DMS114 treated with DMSO at 0.1 percent for 48 hours (cell line): ENCODE data around the gene CACNB2.
"Not testable (repeated sequence)": the region's sequence is repeated elsewhere in the genome, so short reads cannot be mapped to it uniquely, and the experiment has no call there.

Experiments used
- DNase-seq: peaks from one replicate; lab custom pipeline; 2025; ENCODE audit not compliant: unreplicated experiment; lab: John Stamatoyannopoulos, UW

Gene CACNB2

GRCh38 chr10:18144928-18145327 is 4.7 kb downstream of the CACNB2 start:
- no peak for DNase-seq

GRCh38 chr10:18145652-18146051 is 5.4 kb downstream of the CACNB2 start:
- DNase-seq, result no peak

- no peak for DNase-seq
These were observed 9.1 kb downstream of the CACNB2 start for GRCh38 chr10:18149196-18149800.

- no peak for DNase-seq
These were observed 11.2 kb downstream of the CACNB2 start for GRCh38 chr10:18151356-18151890.

GRCh38 chr10:18153381-18153780 is 13.2 kb downstream of the CACNB2 start:
- not testable (repeated sequence) for DNase-seq

DNA sequence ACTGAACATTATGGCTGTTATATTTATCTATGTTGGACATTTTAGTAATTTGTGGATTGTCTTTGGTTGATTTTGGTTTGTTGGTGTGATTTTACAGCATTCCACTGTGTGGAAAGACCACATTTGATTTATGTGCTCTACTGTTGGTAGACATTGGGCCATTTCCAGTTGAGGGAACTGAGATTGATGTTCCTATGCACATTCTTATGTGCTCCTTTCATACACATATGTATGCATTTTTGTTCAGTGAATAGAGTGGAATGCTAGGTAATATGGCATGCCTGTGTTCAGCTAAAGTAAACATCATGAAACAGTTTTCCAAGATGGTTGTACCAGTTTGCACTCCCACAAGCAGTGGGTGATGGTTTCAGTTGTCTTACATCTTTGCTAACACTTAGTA is 15.1 kb downstream of the CACNB2 start:
- DNase-seq, result no peak

DNA sequence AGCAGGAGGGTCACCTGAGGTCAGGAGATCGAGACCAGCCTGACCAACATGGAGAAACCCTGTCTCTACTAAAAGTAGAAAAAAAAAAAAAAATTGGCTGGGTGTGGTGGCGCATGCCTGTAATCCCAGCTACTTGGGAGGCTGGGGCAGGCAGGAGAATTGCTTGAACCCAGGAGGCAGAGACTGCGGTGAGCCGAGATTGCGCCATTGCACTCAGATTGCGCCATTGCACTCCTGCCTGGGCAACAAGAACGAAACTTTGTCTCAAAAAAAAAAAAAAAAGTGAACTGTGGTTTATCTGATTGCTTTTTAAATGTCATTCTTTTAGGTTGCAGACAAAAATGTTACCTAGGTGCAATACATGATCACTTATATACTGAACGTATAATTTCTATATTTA is 16.6 kb downstream of the CACNB2 start:
- DNase-seq, result not testable (repeated sequence)

DNA sequence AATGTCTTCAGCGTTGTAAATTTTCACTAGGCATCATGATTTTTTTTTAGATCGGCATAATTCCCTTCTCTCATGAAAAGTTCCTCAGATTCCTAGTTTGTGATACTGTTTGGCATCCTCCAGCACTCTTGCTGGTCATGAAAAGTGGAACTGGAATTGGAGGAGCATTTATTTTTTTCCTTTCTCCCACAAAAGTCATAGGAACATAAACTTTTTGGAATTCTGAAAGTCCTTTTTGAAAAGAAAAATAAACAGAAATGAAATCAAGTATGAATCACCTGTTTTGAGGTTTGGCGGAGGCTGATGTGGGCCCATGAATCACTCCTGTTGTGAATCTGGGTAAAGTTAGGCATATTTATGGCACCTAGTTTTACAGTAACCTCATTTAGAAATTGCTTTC is 17.7 kb downstream of the CACNB2 start:
- DNase-seq, result no peak

- DNase-seq, result no peak
These were observed 18.6 kb downstream of the CACNB2 start for GRCh38 chr10:18158773-18159265.

DNA sequence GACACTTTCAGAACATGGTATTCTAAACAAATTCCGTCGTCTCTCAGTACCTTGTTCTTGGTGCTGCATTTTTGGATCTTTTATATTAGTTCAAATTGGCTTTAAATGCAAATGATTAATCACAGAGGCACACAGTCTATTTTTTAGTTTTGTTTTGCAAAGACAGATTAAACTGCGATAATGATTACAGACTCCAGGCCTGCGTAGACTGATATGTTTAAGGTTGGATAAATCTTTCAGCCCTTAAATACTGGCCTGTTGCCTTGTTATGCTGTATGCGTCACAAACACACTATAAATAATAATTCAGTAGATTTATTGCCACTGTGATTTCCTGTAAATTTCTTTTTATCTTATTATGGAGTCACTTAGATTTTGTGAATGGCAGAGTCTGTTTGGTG is 19.3 kb downstream of the CACNB2 start:
- DNase-seq, result no peak

DNA sequence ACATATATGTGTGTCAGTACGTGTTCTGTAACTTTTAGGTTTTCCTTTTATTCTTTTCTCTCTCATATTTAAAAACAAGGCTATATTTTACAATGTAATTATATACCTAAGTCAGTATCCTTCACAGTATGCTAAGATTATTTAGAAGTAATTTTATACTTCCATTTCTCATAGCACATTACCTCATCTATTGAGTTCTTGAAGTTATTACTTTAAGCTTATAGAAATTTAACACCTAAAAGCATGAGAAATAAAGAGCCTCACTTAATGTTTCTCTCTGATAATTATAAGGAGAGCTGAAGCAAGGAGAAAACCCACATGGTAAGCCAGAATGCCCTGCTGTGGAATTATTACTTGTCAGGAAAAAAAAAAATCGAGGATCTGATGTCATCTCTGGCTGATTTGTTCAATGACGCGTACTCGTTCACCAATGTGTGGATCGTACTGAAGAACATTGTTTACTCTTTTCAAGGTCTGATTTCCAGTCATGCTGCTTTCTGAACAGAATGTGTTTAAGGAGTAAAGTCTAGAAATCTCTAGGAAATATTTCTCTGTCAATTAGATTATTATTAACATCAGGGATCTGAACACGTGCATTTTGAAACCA is 21.9 kb downstream of the CACNB2 start:
- DNase-seq, result no peak

GRCh38 chr10:18164093-18164492 is 23.9 kb downstream of the CACNB2 start:
- DNase-seq, result no peak

DNA sequence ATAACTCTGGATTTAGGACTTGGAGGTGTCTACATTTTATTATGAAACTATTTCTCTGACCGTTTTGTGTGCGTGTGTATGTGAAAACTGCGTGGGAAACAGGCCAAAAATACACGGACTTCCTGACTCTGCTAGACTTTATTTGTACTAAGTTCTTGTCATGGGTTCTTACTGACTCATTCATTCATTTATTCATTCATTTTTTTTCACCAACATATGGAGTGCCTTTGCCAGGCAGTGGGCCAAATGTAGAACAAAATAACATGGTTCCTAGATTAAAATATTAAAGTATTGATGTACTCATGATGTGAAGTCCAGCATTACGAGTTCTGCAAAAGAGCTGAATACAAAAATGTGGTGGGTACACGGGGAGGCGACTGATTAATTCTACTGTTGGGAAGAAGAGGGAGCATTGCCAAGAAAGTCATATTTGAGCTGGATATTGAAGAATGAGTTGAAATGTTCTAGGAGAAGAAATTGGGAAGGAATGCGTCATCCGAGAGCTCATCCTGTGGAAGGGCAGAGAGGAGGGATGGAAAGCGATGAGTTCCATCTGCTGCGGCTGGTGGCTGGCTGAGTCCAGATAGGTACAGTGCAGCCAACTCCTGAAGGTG is 24.6 kb downstream of the CACNB2 start:
- no peak for DNase-seq

- no peak for DNase-seq
These were observed 38.7 kb downstream of the CACNB2 start for GRCh38 chr10:18178854-18179483.

GRCh38 chr10:18179891-18180290 is 39.7 kb downstream of the CACNB2 start:
- DNase-seq, result no peak

GRCh38 chr10:18181382-18181781 is 41.2 kb downstream of the CACNB2 start:
- DNase-seq, result not testable (repeated sequence)

DNA sequence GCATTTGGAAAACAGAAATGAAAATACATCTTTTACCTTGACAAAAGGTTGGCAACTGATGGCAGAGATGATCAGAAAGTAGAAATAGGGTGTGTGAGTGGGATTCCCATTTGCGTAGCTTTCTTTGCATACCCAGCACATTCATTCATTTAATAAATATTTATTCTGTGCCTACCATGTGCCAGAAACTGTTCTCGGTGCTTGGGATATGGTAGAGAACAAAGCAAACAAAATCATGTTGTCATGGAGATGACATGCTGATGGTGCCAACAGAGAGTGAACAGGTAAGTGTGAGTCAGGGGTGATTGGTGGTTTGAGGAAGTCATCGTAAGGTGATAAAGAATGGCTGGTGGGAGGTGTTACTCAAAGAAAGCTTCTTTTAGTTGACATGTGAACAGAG is 45.4 kb downstream of the CACNB2 start:
- no peak for DNase-seq

GRCh38 chr10:18190840-18191239 is 50.6 kb downstream of the CACNB2 start:
- no peak for DNase-seq

DNA sequence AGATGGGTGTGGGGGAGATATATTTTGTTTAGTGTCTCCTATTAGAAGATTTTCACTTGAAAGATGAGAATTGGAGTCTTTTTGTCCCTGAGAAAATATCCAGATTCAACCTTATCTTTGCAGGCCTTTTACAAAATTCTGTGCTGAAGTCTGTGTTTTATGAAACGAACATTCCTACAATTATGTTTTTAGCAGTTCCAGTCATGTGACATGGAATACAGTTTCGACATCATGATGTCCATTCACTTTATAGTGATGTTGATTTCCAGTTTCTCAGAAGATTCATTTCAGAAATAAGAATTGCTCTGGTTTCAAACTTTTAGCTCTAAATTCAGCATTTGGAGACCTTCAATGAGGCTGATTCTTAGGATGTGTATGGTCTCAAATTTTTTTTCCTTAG is 54.4 kb downstream of the CACNB2 start:
- no peak for DNase-seq

DNA sequence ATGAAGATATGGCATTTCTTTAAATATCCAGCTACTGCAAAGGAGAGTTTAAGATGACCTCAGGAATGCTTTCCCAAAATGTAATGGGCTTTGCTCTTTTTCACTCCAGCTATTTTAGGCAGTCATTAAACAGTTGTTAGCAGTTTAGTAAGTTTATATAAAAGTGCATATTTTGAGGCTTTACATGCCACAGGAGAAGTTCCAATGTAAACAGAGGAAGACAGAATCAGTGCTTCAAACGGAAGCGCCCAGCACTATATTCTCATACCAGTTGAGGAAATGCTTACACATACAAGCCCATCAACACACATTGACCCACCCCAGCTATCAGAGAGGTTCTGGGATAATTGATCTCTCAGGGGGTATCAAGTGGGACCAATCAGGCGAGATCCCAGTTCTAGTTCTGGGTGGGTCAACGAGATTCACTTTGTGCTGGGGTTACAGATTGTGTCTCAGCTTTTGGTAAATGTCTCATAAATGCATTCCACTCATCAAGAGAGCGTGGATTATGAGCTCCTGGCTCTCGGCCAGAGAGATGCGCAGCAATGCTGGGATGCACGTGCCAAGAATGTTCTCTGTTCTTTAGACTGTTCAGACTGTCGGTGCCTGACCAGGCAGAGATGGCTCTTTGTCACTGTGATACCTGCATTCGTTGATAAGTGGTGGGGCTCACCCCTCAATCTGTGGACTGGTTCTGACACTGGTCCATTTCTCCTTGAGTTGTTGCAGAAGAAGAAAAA is 55.0 kb downstream of the CACNB2 start:
- no peak for DNase-seq
